Progenitor cell of endocrine pancreas (in vitro differentiated cells): ENCODE results near the gene ATP5ME. TPM values are rescaled to one million over a fixed set of nuclear protein-coding genes. Genes with fewer than 3 reads are reported as not detected.
"Not testable (repeated sequence)": the region's sequence is repeated elsewhere in the genome, so short reads cannot be mapped to it uniquely, and the experiment has no call there.

Experiments used
- DNase-seq: peaks from one replicate; pipeline ENCODE4 v3.0.0; 2021; ENCODE audit warnings: low spot score; ENCODE audit not compliant: unreplicated experiment
- H3K27ac Mint-ChIP-seq: 2 replicates; pipeline ENCODE4 v1.8.0; 2021; ENCODE audit warnings: mild to moderate bottlenecking, moderate library complexity, mixed read lengths
- H3K27me3 Mint-ChIP-seq: 2 replicates; pipeline ENCODE4 v1.8.0; 2021; ENCODE audit warnings: mixed read lengths
- H3K36me3 Mint-ChIP-seq: 2 replicates; pipeline ENCODE4 v1.8.0; 2022; ENCODE audit warnings: mixed read lengths; ENCODE audit not compliant: insufficient read depth
- H3K4me1 Mint-ChIP-seq: 2 replicates; pipeline ENCODE4 v1.8.0; 2021; ENCODE audit warnings: low read depth, mixed read lengths
- H3K4me3 Mint-ChIP-seq: 2 replicates; pipeline ENCODE4 v1.8.0; 2021; ENCODE audit warnings: low read depth, mild to moderate bottlenecking, moderate library complexity, mixed read lengths
- H3K9me3 Mint-ChIP-seq: 2 replicates; pipeline ENCODE4 v1.8.0; 2021; ENCODE audit warnings: low read depth, mixed read lengths
- total RNA-seq: library from RNA; stranded (reverse); gene quantifications from 2 replicates; pipeline ENCODE4 v1.2.1, GENCODE V29; 2021
- TF ChIP-seq, protein P1 (sequence below): fragments of 200-600 bp; sonication (generic); IDR thresholded peaks from one replicate; pipeline ENCODE4 v1.5.0; 2021; ENCODE audit warnings: antibody characterized with exemption, mild to moderate bottlenecking; ENCODE audit not compliant: unreplicated experiment

Gene ATP5ME
- total RNA-seq, 1 donor from 2014 or later, result 235 TPM

GRCh38 chr4:699816-700580 lies 25.9 kb upstream of the ATP5ME start:
- H3K36me3 Mint-ChIP-seq, result no peaks in the 10 kb centered on the region
- TF ChIP-seq, protein P1, sequence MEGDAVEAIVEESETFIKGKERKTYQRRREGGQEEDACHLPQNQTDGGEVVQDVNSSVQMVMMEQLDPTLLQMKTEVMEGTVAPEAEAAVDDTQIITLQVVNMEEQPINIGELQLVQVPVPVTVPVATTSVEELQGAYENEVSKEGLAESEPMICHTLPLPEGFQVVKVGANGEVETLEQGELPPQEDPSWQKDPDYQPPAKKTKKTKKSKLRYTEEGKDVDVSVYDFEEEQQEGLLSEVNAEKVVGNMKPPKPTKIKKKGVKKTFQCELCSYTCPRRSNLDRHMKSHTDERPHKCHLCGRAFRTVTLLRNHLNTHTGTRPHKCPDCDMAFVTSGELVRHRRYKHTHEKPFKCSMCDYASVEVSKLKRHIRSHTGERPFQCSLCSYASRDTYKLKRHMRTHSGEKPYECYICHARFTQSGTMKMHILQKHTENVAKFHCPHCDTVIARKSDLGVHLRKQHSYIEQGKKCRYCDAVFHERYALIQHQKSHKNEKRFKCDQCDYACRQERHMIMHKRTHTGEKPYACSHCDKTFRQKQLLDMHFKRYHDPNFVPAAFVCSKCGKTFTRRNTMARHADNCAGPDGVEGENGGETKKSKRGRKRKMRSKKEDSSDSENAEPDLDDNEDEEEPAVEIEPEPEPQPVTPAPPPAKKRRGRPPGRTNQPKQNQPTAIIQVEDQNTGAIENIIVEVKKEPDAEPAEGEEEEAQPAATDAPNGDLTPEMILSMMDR, result no peak
- no peak overlapping the region for H3K4me3 Mint-ChIP-seq
- no peaks in the 10 kb centered on the region for H3K4me1 Mint-ChIP-seq
- H3K9me3 Mint-ChIP-seq, result no peaks in the 10 kb centered on the region
- no peak for DNase-seq
- H3K27ac Mint-ChIP-seq, result no peak overlapping the region
- peaks cover 29% of the 10 kb centered on the region for H3K27me3 Mint-ChIP-seq

GRCh38 chr4:694341-694940 lies 20.4 kb upstream of the ATP5ME start:
- not testable (repeated sequence) for H3K27me3 Mint-ChIP-seq, H3K4me1 Mint-ChIP-seq, DNase-seq, H3K4me3 Mint-ChIP-seq, H3K9me3 Mint-ChIP-seq, H3K36me3 Mint-ChIP-seq
- peak overlapping the region; percentile 31 for H3K27ac Mint-ChIP-seq

- TF ChIP-seq, protein P1, result no peak
- no peak overlapping the region for H3K4me3 Mint-ChIP-seq
- DNase-seq, result no peak
- peaks cover 3% of the 10 kb centered on the region for H3K27me3 Mint-ChIP-seq
- no peak overlapping the region for H3K27ac Mint-ChIP-seq
- peaks cover 5% of the 10 kb centered on the region for H3K9me3 Mint-ChIP-seq
- H3K4me1 Mint-ChIP-seq, result no peaks in the 10 kb centered on the region
- H3K36me3 Mint-ChIP-seq, result no peaks in the 10 kb centered on the region
Observed at GRCh38 chr4:692771-693554, 18.9 kb upstream of the ATP5ME start.

GRCh38 chr4:689723-690122 lies 15.6 kb upstream of the ATP5ME start:
- Mint-ChIP-seq H3K27me3 (no peaks in the 10 kb centered on the region), H3K4me3 (peak overlapping the region; percentile 40), H3K4me1 (peaks cover 2% of the 10 kb centered on the region), H3K36me3 (no peaks in the 10 kb centered on the region), H3K27ac (peak overlapping the region; percentile 33), H3K9me3 (peaks cover 3% of the 10 kb centered on the region)
- DNase-seq, result no peak
- TF ChIP-seq, protein P1, result no peak

DNA sequence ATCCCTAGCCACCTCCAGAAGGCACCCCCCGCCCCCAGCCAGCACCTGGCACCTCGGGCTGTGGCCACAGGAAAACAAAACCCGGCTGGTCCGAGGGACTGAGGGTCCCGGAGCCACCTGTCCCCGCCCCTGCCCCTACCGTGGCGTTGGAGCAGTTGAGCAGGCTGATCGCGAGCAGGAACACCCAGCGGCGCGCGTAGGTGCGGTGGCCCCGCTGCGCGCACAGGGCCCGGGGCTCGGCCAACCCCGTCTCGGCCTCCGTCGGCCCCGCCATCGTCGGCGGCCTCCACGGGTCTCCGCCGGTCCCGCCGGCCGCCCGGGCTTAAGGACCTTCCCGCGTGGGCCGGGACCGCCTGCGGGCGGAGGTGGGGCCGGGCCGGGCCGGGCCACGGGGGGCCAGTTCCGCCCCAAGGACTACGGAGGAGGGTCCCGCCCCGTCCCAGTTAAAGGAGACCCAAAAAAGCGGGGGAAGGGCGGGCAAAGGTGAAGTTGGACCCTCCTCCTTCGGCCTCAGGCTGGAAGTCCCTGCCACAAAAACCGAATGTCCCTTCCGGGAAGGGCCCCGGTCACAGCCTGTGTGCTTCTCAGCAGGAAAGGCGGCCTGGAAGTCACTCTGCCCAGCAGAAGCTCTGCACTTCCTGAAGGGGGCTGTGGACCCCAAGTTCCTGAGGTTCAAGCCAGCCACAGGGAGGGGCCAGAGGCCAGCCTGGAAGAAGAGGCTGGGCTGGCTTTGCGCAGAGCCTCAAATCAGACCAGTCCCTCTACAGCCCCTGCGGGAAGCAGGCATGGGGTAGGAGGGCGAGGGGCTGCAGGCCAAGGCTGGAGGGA lies 15.0 kb upstream of the ATP5ME start, which contains the start of gene SLC49A3:
Gene SLC49A3, minus strand, starts transcription at position 298 of the 828 bp plus-strand sequence. Its CDS starts 24 bp downstream, at position 274.
- H3K9me3 Mint-ChIP-seq, result no peaks in the 10 kb centered on the region
- H3K27me3 Mint-ChIP-seq, result no peaks in the 10 kb centered on the region
- peaks cover 2% of the 10 kb centered on the region for H3K4me1 Mint-ChIP-seq
- no peaks in the 10 kb centered on the region for H3K36me3 Mint-ChIP-seq
- TF ChIP-seq, protein P1, result peak; percentile 17
- H3K27ac Mint-ChIP-seq, result peak within 1 kb of the TSS; percentile 33
- DNase-seq, result no peak
- peak within 1 kb of the TSS; percentile 58 for H3K4me3 Mint-ChIP-seq
